ENCODE results near the gene PCLO. TPM values are rescaled to one million over a fixed set of nuclear protein-coding genes. Genes with fewer than 3 reads are reported as not detected.

The PCLO gene
- total and polyA plus RNA-seq, 2 of the 8 experiments (the other 6 are each of a cell fraction or from before 2014, with no cell fraction given): 1.5 to 3.2 TPM

GRCh38 chr7:83155407-83155806 is 7.3 kb downstream of the PCLO start:
- TF ChIP-seq CHD1 (IDR thresholded peaks at IDR 0.05; ENCODE audit: low read depth, low read length) (no peak), TBP (IDR thresholded peaks at IDR 0.05; ENCODE audit: low read depth, low read length) (no peak), EZH2 (IDR thresholded peaks at IDR 0.05; ENCODE audit: low read depth, low read length, severe bottlenecking) (no peak), RFX5 (IDR thresholded peaks at IDR 0.05; ENCODE audit: borderline replicate concordance, low read depth, low read length) (no peak)
- Histone ChIP-seq H2BK15ac (ENCODE audit: low read length) (no peak overlapping the region), H4K20me1 (replicated peaks in 1 of 2; ENCODE audit: control insufficient read depth in 1 of 2, insufficient read depth in 2 of 2, low read length in 2 of 2) (no peaks in the 10 kb centered on the region), H2AK5ac (ENCODE audit: low read depth, low read length) (no peak overlapping the region), H3K4me1 (replicated peaks in 1 of 4; ENCODE audit: control insufficient read depth in 3 of 4, insufficient read depth in 4 of 4, low read length in 3 of 4) (peaks cover 0 to 2% (median 0%) of the 10 kb centered on the region in 4 experiments; a peak in 2 of 7 replicates), H3K36me3 (ENCODE audit: control insufficient read depth in 2 of 4, insufficient read depth in 4 of 4, low read length in 3 of 4) (0 out of 8 replicates have a peak, but pooled peaks cover 0 to 3% (median 0%) of the 10 kb centered on the region in 4 experiments), H3K9me3 (ENCODE audit: insufficient read depth in 2 of 2, low read depth in 1 of 2, low read length in 1 of 2) (no peaks in the 10 kb centered on the region), H3K18ac (ENCODE audit: extremely low read depth, low read length) (no peak overlapping the region), H3K4me3 (ENCODE audit: extremely low read depth in 1 of 4, insufficient read depth in 2 of 4, low read depth in 3 of 4, low read length in 4 of 4) (no peak overlapping the region), H3K4ac (replicated peaks; ENCODE audit: insufficient read length, low read depth, low read length) (no peak overlapping the region), H3K79me2 (ENCODE audit: control insufficient read depth in 1 of 2, insufficient read depth in 2 of 2, low read length in 2 of 2) (no peaks in the 10 kb centered on the region), H2BK120ac (replicated peaks; ENCODE audit: low read depth, low read length) (no peak overlapping the region), H2AFZ (ENCODE audit: low read length) (no peak overlapping the region), H2BK20ac (ENCODE audit: low read length) (no peak overlapping the region), H3K23ac (ENCODE audit: insufficient read length) (no peak overlapping the region), H3K14ac (ENCODE audit: insufficient read length) (no peak overlapping the region), H3K4me2 (ENCODE audit: insufficient read depth in 1 of 2, low read depth in 2 of 2, low read length in 2 of 2) (no peak overlapping the region), H3K9ac (replicated peaks in 1 of 4; ENCODE audit: extremely low read depth in 1 of 4, low read depth in 3 of 4, low read length in 3 of 4) (no peak overlapping the region), H4K91ac (replicated peaks; ENCODE audit: insufficient read length, low read length) (no peak overlapping the region), H2BK12ac (ENCODE audit: low read depth, low read length) (no peak overlapping the region), H4K8ac (ENCODE audit: extremely low read depth, insufficient read depth, low read length) (no peak overlapping the region), H3K79me1 (ENCODE audit: low read depth, low read length) (no peaks in the 10 kb centered on the region), H2BK5ac (ENCODE audit: low read depth, low read length) (no peak overlapping the region), H3K27ac (ENCODE audit: low read depth, low read length) (no peak overlapping the region), H4K5ac (ENCODE audit: insufficient read length, low read depth, low read length) (no peak overlapping the region), H3K56ac (replicated peaks; ENCODE audit: insufficient read length, low read depth, low read length) (no peak overlapping the region), H3K27me3 (replicated peaks in 1 of 4; ENCODE audit: control insufficient read depth in 3 of 4, extremely low read depth in 1 of 4, insufficient read depth in 3 of 4, low read length in 3 of 4) (no peaks in the 10 kb centered on the region), H3K23me2 (ENCODE audit: low read depth, low read length) (no peaks in the 10 kb centered on the region)
- CTCF ChIA-PET (ENCODE audit: partially characterized antibody): no interaction called here
- DNase-seq (ENCODE audit: low read depth in 1 of 2, low spot score in 2 of 2) (no peak), FAIRE-seq (no peak)
- WGBS, 2 experiments (ENCODE audit: extremely low coverage in 1 of 2, insufficient coverage in 1 of 2, insufficient read length in 1 of 2, insufficient replicate concordance in 2 of 2, low coverage in 1 of 2, low lambda C conversion rate in 2 of 2, missing lambda C conversion rate in 1 of 2): 85% methylated on average over 1 of the region's 1 CpG; no CpG with 5 or more reads in 1 of the 2 experiments
- POLR2A ChIA-PET (ENCODE audit: partially characterized antibody): interaction anchor here (0.6 kb wide), 1 partner anchor 1210 kb away, joined by 3 read pairs; no protein-coding TSS in a partner anchor
